NCI-H526 (cell line): ENCODE measurements around the gene IRS2.

Experiments
- DNase-seq, 2 experiments: peaks; one replicate each; lab custom pipeline; 2025; lab: John Stamatoyannopoulos, UW

Gene IRS2

GRCh38 chr13:109758937-109759480, 27.4 kb downstream of the IRS2 start:
- peak in 1 of 2 experiments; percentile 40 for DNase-seq

- DNase-seq, result no peak
These were observed 29.6 kb downstream of the IRS2 start for GRCh38 chr13:109756778-109757177.

DNA sequence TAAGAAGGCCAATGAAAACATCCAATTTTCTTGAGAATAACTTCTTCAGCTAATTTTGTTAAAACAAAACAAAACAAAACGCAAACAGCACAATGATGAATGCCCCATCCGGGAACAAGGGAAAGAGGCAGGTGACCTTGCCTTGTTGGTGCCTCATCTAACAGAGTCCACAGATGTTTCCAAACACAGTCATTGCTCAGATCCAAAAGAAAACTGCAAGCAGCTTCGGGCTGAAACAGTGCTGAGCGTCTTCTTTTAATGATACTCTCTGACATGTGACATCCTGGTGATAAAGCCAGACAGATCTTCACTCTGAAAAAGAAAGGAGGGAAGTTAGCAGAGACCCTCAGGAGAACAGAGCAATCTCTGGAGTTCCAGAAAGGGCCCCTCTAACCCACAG, 30.4 kb downstream of the IRS2 start:
- no peak for DNase-seq

DNA sequence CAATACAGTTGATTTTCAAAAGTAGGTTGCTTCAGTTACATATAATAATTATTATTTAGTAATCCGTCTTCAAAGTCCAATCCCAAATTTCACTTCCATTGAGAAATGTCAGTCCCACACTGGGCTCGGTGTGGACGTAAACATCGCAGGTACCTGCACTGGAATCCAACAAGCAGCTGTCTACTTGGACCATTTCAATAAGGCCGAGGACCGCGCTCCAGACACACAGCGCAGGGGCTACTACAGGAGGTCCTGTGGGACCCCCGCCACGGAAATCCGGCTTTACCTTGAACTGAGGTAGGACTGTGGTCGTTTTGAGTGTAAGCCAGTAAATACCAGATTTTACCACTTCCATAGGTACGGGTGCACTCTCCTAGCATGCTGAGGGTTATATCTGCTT, 30.8 kb downstream of the IRS2 start:
- DNase-seq, result no peak

- no peak for DNase-seq
These were observed 34.9 kb downstream of the IRS2 start for GRCh38 chr13:109751477-109751876.

DNA sequence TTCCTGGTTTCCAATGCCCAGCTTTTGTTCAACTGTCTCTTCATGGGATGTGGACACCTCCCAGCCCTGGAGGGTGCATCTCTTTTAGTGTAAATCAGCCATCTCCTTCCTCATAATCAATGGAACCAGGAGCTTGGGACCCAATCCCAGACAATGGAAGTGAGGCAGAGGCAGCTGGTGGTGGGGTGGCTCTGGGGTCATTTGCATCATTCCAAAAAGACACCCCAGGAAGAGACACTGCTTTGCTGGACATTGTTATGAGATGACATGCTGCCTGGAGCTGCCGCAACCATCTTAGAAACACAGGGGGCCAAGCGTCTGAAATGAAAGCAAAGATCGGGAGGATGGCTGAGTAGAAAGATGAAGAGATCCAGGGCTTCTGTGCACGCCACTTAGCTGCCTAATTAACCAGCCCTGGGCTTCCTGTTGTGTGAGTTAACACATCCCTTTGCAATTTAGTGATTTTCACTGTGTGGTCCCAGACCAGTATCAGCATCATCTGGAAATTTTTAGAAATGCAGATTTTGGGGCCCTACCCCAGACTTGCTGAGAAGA, 36.1 kb downstream of the IRS2 start:
- no peak for DNase-seq

GRCh38 chr13:109749365-109749764, 37.0 kb downstream of the IRS2 start:
- DNase-seq, result no peak

- no peak for DNase-seq
These were observed 37.7 kb downstream of the IRS2 start for GRCh38 chr13:109748677-109749076.

- DNase-seq, result peak; percentile 83 to 88
These were observed 38.9 kb downstream of the IRS2 start for GRCh38 chr13:109747524-109747923.

DNA sequence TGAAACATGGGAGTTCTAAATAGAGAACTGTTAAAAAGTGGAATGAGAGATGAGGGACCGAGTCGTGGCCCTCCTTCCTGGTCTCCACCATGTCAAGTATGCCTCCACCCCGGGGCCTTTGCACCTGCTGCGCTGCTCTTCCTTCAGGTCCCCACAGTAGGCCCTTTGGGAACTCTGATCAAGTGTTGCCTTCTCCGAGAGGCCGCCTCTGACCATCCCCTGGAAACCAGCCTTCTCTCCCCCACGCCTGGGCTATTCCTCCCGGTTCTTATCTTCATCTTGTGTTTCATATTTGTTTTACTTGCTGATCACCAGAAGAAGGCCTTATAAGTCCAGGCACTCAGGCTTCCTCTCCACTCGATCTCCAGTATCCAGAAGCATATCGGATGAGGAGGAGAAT, 40.0 kb downstream of the IRS2 start:
- no peak for DNase-seq

- no peak for DNase-seq
These were observed 40.7 kb downstream of the IRS2 start for GRCh38 chr13:109745702-109746101.

DNA sequence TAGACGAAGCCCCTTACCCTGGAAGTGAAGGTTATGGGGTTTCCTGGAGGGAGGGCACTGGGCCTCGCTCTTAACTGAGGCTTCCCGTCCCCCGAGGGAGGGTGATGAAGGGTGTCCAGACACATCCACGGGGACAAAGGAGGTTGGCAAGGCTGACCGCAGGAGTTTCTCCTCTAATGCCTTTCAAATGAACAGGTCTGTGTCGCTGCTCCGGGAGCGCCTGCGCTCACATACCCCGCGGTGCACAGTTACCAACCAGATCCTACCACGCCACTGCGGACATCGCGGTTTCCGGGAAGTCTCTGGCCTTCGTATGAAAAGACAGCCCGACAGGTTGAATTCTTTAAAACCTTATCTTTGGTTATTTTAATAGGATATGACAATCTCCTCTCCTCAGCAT, 41.3 kb downstream of the IRS2 start:
- no peak for DNase-seq

- DNase-seq, result no peak
These were observed 41.8 kb downstream of the IRS2 start for GRCh38 chr13:109744512-109745051.

DNA sequence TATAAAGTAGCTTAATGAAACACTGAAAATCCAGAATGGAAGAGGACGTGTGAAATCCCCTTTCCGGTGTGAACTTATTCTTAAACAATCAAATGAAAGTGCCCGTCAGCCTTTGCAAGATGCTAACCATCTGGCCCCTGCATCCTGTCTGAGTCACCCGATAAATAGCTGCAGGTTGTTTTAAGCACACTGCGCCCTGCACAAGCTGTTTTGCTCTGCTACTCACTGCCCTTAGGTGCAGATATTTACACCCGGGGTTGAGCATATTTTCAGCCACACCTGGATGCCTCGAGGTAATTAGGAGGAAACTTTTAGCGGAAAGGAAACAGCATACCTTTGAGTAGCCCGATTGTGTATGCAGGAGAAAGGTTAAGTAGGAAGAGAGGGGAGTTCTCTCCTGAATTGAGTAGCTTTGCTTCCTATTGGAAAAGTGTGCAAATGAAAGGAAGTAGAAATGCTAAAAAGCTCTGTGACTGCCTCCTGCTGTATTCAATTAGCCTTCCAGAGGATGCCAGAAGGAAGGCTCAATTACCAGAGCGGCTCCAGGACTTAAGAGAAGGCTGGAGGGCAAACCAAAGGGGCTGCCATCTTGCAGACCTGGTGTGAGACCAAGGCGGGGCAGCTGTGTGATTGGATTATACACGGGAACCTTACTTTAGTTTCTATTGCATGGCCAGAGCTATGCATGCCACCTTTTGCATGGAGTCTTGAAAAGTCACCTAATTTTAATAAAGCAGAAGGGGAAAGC, 42.5 kb downstream of the IRS2 start:
- DNase-seq, result no peak

DNA sequence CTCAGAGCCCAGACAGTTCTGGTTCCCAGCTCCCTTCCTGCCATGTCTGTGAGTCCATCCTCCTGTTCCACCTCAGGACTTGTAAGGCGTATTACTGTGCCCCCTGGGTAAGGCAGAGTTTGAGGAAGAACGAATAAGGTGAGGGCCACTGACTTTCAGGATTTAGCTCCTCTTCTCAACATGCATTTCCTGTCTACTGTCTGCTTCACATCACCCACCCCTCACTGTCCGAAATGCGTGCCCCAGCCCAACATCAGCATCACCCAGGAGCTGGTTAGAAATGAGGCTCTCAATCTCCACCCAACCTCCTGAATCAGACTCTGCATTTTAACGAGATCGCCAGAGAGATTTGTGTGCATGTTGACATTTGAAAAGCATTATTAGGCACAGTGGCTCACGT, 44.4 kb downstream of the IRS2 start:
- DNase-seq, result no peak

DNA sequence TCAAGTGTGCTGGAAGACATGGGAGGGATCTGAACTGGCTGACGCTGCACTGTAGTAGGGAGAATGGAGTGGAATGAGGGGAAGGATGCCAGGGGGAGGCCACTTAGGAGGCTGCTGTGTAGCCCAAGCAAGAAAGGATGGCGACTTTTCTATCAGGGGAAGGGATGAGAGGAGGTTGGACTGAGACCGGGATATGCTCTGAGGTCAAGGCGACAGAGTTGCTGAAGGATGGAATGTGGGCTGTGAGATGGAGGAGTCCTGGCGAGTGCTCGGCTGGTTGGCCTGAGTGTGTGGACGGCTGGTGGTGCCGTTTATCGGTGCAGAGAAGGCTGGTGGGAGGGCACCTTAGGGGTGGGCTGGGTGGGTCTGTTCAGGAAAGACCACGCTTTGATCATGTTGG, 45.7 kb downstream of the IRS2 start:
- DNase-seq, result no peak

DNA sequence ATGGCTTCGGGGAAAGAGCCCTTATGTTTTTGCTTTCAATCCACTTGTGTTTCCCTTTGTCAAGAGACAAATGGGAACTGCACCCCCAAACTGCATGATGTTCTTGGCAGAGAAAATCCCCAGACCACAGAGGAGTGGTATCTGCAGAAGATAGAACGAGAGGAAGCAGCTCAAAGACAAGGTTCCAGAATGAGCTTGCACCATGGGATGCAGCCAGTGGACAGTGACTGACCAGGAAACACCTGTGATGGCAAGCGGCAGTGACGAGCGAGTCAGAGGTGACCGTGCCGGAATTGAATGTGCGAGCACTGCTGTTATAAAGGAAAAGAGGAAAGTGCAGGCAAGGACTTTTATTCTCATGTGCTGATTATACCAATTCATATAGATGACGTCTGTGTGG, 46.3 kb downstream of the IRS2 start:
- DNase-seq, result no peak

GRCh38 chr13:109738298-109738746, 48.1 kb downstream of the IRS2 start:
- DNase-seq, result no peak

DNA sequence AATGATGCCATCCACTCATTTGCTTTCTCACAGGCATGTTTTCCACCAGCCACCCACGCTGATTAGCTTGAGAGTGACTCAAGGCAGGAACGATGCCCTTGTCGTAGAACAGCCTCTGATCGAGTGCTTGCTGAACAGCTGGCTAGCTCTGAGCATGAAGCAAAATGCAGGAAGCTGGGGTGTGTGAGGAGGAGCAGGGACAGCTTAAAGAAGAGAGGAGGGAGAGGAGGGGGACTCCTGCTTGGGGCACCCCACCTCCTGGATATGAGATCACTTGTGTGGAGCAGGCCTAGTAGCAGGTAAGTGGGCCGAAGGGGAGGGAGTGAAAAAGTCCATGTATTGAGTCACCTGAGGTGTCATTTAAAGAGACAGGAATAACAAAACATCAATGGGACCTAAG, 48.8 kb downstream of the IRS2 start:
- no peak for DNase-seq

DNA sequence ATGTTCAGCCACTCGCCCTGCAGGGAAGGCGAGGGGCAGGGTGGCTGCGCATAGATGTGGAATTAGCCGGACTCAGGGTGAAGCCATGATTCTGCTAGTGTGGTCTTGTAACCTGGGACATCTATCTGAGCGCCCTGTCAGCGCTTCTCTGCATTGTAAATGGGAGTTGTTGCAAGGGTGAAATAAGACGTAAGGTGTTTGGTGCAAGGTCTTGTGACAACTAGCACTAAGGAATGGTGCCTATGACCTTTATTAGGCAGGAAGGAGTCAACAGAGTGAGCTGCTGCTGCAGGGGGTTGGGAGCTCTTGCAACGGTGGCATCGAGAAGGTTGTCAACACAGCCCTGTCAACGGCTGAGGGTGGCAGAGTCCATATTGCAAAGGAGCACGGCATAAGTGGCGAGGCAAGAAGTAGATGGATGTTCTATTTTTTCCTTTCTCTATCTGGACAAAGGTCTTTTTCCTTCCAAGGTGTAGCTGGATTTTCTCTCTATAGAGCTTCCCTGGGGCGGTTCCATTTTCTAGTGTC, 49.3 kb downstream of the IRS2 start:
- DNase-seq, result no peak

- no peak for DNase-seq
These were observed 50.9 kb downstream of the IRS2 start for GRCh38 chr13:109735436-109735966.

DNA sequence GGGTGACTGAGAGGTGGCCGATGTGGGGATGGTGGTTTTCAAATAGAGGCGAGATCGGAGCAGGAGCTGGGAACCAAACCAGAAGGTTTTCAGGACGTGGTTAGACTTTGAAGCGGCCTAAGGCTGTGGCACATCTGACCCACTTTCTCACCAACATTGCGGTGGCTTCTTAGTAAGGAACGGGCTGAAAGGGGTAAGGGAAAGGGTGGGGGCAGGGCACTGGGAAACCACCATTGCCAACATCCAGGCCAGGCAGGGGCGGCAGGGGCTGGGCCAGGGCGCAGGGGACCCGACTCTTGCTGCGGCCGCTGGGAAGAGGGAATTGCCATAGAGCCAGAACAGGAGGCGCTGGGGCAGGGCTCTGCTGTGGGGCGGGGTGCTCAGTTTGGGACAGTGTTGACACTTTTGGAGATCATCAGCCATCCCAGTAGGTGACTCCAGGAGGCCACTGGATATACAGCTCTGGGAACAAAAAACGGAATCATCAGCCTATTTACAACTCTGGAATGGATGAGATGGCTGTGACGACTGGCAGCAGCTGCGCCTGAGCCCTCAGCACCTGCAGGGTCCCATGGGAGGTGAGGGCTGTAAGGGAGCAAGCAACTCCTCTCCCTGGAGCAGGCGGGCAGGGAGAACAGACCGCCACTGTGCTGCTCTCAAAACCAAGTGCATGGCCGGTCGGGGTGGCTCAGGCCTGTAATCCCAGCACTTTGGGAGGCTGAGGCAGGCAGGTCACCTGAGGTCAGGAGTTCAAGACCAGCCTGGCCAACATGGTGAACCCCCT, 52.2 kb downstream of the IRS2 start:
- DNase-seq, result peak; percentile 93 to 99
